Measurements from ENCODE around the gene MAEA. TPM values are rescaled to one million over a fixed set of nuclear protein-coding genes. Genes with fewer than 3 reads are reported as not detected.

The MAEA gene
- total and polyA plus RNA-seq, 2 of the 8 experiments (the other 6 are each of a cell fraction or from before 2014, with no cell fraction given): 75.8 to 133 TPM

DNA sequence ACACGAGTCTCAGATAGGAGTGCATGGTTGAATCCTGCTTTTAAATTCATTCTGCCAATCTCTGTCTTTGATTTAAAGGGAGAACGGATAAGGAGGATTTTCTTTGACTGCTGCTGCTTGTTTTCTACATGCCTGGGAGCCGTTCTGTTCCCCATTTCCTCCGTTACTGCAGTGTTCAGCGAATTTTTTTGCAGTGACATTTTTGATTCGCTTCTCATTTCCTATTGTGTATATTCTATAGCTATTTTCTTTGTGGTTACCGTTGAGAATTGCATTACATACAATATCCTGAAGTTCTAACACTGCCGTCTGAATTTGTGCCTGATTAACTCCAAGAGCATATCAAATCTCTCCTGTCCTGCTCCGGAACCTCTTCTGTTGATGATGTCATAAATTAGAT lies 14.8 kb upstream of the MAEA start:
- 89% methylated on average over 9 of the region's 9 CpGs; no CpG with 5 or more reads in 1 of the 2 experiments for WGBS, 2 experiments (ENCODE audit: extremely low coverage in 1 of 2, insufficient coverage in 1 of 2, insufficient read length in 1 of 2, insufficient replicate concordance in 2 of 2, low coverage in 1 of 2, low lambda C conversion rate in 2 of 2, missing lambda C conversion rate in 1 of 2)
- H3K56ac ChIP-seq (replicated peaks; ENCODE audit: insufficient read length, low read depth, low read length): no peak overlapping the region
- H4K8ac ChIP-seq (ENCODE audit: extremely low read depth, insufficient read depth, low read length): no peak overlapping the region
- no peak overlapping the region for H2BK20ac ChIP-seq (ENCODE audit: low read length)
- H3K14ac ChIP-seq (ENCODE audit: insufficient read length): no peak overlapping the region
- POLR2A ChIA-PET (ENCODE audit: partially characterized antibody): no interaction called here
- H2BK15ac ChIP-seq (ENCODE audit: low read length): no peak overlapping the region
- FAIRE-seq (no peak), DNase-seq (ENCODE audit: low read depth in 1 of 2, low spot score in 2 of 2) (no peak)
- no peak overlapping the region for H3K9ac ChIP-seq (replicated peaks in 1 of 4; ENCODE audit: extremely low read depth in 1 of 4, low read depth in 3 of 4, low read length in 3 of 4)
- H2BK12ac ChIP-seq (ENCODE audit: low read depth, low read length): no peak overlapping the region
- no peak overlapping the region for H3K4me2 ChIP-seq (ENCODE audit: insufficient read depth in 1 of 2, low read depth in 2 of 2, low read length in 2 of 2)
- H3K4ac ChIP-seq (replicated peaks; ENCODE audit: insufficient read length, low read depth, low read length): no peak overlapping the region
- no peaks in the 10 kb centered on the region for H3K79me1 ChIP-seq (ENCODE audit: low read depth, low read length)
- no peaks in the 10 kb centered on the region for H4K20me1 ChIP-seq (replicated peaks in 1 of 2; ENCODE audit: control insufficient read depth in 1 of 2, insufficient read depth in 2 of 2, low read length in 2 of 2)
- H3K23me2 ChIP-seq (ENCODE audit: low read depth, low read length): peaks cover 10% of the 10 kb centered on the region; the same call in 1 of the 2 replicates
- no peaks in the 10 kb centered on the region for H3K36me3 ChIP-seq (ENCODE audit: control insufficient read depth in 2 of 4, insufficient read depth in 4 of 4, low read length in 3 of 4)
- no peak overlapping the region for H2BK5ac ChIP-seq (ENCODE audit: low read depth, low read length)
- H2AK5ac ChIP-seq (ENCODE audit: low read depth, low read length): no peak overlapping the region
- no peak overlapping the region for H3K18ac ChIP-seq (ENCODE audit: extremely low read depth, low read length)
- no peak for TF ChIP-seq TAF1 (IDR thresholded peaks at IDR 0.05; ENCODE audit: low read depth, low read length)
- no peak for TF ChIP-seq RXRA (IDR thresholded peaks at IDR 0.05; ENCODE audit: insufficient read depth, low read depth, low read length)
- TF ChIP-seq CTBP2 (IDR thresholded peaks at IDR 0.05; ENCODE audit: borderline replicate concordance, insufficient read depth, insufficient read length, low read length): no peak
- TF ChIP-seq TCF12 (IDR thresholded peaks at IDR 0.05; ENCODE audit: low read depth, low read length): no peak
- TF ChIP-seq JUND (IDR thresholded peaks at IDR 0.05; ENCODE audit: low read length): no peak
- no peak for TF ChIP-seq SP2 (IDR thresholded peaks at IDR 0.05; ENCODE audit: low read length)
- TF ChIP-seq CBX5 (IDR thresholded peaks at IDR 0.05; ENCODE audit: low read depth, low read length): no peak
- TF ChIP-seq, protein P1, sequence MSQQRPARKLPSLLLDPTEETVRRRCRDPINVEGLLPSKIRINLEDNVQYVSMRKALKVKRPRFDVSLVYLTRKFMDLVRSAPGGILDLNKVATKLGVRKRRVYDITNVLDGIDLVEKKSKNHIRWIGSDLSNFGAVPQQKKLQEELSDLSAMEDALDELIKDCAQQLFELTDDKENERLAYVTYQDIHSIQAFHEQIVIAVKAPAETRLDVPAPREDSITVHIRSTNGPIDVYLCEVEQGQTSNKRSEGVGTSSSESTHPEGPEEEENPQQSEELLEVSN (IDR thresholded peaks at IDR 0.05): no peak
- H3K23ac ChIP-seq (ENCODE audit: insufficient read length): no peak overlapping the region
- no peaks in the 10 kb centered on the region for H3K27me3 ChIP-seq (replicated peaks in 1 of 4; ENCODE audit: control insufficient read depth in 3 of 4, extremely low read depth in 1 of 4, insufficient read depth in 3 of 4, low read length in 3 of 4)
- H3K4me3 ChIP-seq (ENCODE audit: extremely low read depth in 1 of 4, insufficient read depth in 2 of 4, low read depth in 3 of 4, low read length in 4 of 4): no peak overlapping the region
- no peaks in the 10 kb centered on the region for H3K79me2 ChIP-seq (ENCODE audit: control insufficient read depth in 1 of 2, insufficient read depth in 2 of 2, low read length in 2 of 2)
- H2AFZ ChIP-seq (ENCODE audit: low read length): no peak overlapping the region
- H4K5ac ChIP-seq (ENCODE audit: insufficient read length, low read depth, low read length): no peak overlapping the region
- CTCF ChIA-PET (ENCODE audit: partially characterized antibody): interaction anchor here (0.6 kb wide), 1 partner anchor 70 kb away, joined by 3 read pairs; no protein-coding TSS in a partner anchor
- H3K9me3 ChIP-seq (ENCODE audit: insufficient read depth in 2 of 2, low read depth in 1 of 2, low read length in 1 of 2): peaks cover 8 to 9% of the 10 kb centered on the region in 2 experiments; a peak in 3 of 4 replicates
- no peak overlapping the region for H2BK120ac ChIP-seq (replicated peaks; ENCODE audit: low read depth, low read length)
- H4K91ac ChIP-seq (replicated peaks; ENCODE audit: insufficient read length, low read length): no peak overlapping the region
- no peaks in the 10 kb centered on the region for H3K4me1 ChIP-seq (replicated peaks in 1 of 4; ENCODE audit: control insufficient read depth in 3 of 4, insufficient read depth in 4 of 4, low read length in 3 of 4)
- no peak overlapping the region for H3K27ac ChIP-seq (ENCODE audit: low read depth, low read length)

Measured in H1 (cell line).